Fibroblast of villous mesenchyme (primary cell): ENCODE measurements around the gene MBD3L3. TPM values are rescaled to one million over a fixed set of nuclear protein-coding genes. Genes with fewer than 3 reads are reported as not detected.
"Not testable (repeated sequence)": the region's sequence is repeated elsewhere in the genome, so short reads cannot be mapped to it uniquely, and the experiment has no call there.

Experiments used
- DNase-seq: peaks from one replicate; pipeline ENCODE4 v3.0.0-alpha.2; 2010; ENCODE audit warnings: low read depth
- H3K4me3 ChIP-seq: 2 replicates; pipeline ENCODE4 v1.5.1; 2011; ENCODE audit warnings: low read depth, mild to moderate bottlenecking, low read length
- total RNA-seq: library from RNA; depleted of rRNA; stranded (reverse); fragments of >200 nt; gene quantifications from 2 replicates; pipeline ENCODE4 v1.2.3, GENCODE V29; 2012
- TF ChIP-seq, protein P1 (sequence below): IDR thresholded peaks from 2 replicates; pipeline ENCODE4 v1.5.1; 2012; ENCODE audit warnings: low read depth, mild to moderate bottlenecking, low read length; ENCODE audit not compliant: insufficient read depth

The MBD3L3 gene
- total RNA-seq, 1 donor: not detected

DNA sequence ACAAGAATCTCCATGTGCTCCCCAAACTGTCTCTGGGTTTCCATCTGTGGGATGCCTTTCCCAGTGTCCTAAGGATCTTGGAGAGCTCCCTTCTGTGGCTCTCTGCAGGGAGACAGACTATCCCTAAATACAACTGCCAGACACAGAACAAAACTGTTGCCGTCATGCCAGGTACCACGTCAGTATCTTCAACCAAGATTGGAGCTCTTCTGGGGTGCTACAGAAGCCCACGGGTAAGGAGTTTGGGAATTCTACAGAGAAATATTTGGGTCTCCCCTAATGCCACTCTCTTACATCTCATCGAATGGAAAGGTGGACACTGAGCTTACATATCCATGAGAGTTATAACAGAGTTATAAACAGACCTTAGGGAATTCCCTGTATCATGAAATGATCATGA, 4.9 kb upstream of the MBD3L3 start:
- no peak overlapping the region for H3K4me3 ChIP-seq
- no peak for DNase-seq
- TF ChIP-seq, protein P1, sequence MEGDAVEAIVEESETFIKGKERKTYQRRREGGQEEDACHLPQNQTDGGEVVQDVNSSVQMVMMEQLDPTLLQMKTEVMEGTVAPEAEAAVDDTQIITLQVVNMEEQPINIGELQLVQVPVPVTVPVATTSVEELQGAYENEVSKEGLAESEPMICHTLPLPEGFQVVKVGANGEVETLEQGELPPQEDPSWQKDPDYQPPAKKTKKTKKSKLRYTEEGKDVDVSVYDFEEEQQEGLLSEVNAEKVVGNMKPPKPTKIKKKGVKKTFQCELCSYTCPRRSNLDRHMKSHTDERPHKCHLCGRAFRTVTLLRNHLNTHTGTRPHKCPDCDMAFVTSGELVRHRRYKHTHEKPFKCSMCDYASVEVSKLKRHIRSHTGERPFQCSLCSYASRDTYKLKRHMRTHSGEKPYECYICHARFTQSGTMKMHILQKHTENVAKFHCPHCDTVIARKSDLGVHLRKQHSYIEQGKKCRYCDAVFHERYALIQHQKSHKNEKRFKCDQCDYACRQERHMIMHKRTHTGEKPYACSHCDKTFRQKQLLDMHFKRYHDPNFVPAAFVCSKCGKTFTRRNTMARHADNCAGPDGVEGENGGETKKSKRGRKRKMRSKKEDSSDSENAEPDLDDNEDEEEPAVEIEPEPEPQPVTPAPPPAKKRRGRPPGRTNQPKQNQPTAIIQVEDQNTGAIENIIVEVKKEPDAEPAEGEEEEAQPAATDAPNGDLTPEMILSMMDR: no peak

- not testable (repeated sequence) for H3K4me3 ChIP-seq, DNase-seq
Observed at GRCh38 chr19:7059977-7060376, 1.5 kb upstream of the MBD3L3 start.

DNA sequence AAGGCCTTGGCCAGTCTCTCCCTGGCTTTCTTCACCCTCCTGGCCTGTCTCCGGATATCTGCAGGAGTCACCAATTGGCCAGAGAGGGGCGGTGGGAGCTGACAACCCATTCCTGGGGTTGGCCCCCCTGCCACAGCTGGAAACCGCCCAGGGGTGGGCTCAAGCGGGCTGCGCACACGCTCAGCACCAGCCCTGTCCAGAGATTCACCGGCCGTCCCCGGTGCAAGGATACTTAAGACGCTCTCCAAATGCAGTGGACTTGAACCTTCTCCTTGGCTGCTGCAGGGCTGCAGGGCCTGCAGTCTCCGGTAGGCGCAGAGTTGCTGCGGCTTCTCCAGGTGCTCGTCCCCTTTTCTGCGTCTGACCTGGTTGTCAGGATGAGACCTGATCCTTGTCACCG, 2.1 kb downstream of the MBD3L3 start:
- not testable (repeated sequence) for H3K4me3 ChIP-seq, DNase-seq

DNA sequence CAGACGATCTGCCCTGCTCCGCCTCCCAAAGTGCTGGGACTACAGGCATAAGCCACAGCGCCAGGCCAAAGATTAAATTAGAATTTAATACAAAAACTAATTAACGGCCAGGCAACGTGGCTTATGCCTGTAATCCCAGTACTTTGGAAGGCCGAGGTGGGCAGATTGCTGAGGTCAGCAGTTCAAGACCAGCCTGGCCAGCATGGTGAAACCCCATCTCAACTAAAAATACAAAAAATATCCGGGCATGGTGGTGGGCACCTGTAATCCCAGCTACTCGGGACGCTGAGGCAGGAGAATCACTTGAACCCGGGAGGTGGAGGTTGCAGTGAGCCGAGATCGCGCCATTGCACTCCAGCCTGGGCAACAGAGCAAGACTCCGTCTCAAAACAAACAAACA, 2.8 kb downstream of the MBD3L3 start:
- H3K4me3 ChIP-seq, DNase-seq: not testable (repeated sequence)

DNA sequence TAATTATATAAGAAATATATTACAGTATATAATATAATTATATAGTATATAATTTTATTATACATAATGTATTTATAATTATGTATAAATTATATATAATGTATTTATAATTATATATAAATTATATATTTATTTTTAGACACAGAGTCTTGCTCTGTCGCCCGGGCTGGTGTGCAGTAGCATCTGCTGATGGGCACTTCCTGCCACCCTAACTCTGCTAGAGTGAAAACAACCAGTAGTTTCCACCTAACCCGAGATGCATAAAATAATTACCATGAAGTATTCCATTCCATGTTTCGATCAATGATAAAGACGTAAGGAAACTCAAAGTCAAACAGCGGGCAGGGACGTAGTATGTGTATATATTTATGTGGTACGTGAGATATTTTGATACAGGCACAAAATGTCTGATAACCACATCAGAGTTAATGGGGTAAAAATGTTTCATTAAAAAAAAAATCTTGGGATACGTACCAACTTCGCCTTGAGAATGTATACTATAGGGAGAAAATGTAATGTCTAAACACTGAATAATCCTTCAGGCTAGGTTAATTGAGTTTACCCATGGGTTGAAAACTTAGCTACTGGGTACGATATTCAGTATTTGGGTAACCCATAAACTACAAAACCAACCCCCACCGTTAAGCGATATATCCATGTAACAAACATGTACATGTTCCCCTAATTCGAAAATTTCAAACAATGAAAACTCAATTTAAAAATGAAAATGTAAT, 3.7 kb downstream of the MBD3L3 start:
- H3K4me3 ChIP-seq, DNase-seq: not testable (repeated sequence)

GRCh38 chr19:7052896-7053295, 5.6 kb downstream of the MBD3L3 start:
- not testable (repeated sequence) for H3K4me3 ChIP-seq, DNase-seq

DNA sequence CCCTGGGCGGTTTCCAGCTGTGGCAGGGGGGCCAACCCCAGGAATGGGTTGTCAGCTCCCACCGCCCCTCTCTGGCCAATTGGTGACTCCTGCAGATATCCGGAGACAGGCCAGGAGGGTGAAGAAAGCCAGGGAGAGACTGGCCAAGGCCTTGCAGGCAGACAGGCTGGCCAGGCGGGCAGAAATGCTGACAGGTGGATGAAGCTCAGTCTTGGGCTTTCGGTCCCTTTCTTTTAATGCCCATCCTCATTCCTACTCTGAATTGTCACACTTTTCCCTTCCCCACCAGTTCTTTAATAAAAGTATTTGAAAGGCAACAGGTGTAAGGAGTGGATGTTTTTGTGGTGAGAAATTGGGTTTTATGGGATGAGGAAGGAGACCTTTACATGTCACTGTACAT, 7.1 kb downstream of the MBD3L3 start:
- DNase-seq: not testable (repeated sequence)

GRCh38 chr19:7049021-7049420, 9.5 kb downstream of the MBD3L3 start, which contains the start of gene MBD3L2:
Gene MBD3L2, plus strand, starts transcription at chr19:7049321. Its CDS starts 53 bp downstream, at chr19:7049374.
- DNase-seq, H3K4me3 ChIP-seq: not testable (repeated sequence)

More for the DNA sequence above, 7.1 kb downstream of the MBD3L3 start:
- not testable (repeated sequence) for H3K4me3 ChIP-seq

GRCh38 chr19:7041563-7041962, 16.9 kb downstream of the MBD3L3 start:
- not testable (repeated sequence) for H3K4me3 ChIP-seq, DNase-seq

DNA sequence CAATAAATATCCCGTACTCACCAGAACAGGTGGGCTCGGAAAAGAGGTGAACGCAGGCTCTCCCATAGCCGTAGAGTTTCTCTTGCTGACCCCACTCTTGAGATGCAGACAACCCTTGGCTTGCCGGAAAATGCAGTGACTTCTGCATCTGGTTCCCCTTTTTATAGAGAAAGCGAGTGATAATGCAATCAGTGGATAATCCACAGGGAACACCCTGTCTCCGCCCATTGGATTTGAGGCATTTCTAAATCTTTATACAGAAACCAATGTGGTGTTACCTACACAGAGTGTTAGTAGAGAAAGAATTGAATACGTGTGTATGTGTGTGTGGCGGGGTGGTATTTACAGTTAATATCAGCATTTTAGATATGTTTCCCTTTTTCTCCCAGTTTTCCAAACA, 18.4 kb downstream of the MBD3L3 start, which contains the start of gene MBD3L4:
Gene MBD3L4, minus strand, starts transcription at position 101 of the 400 bp plus-strand sequence. Its CDS starts 35 bp downstream, at position 66.
- not testable (repeated sequence) for H3K4me3 ChIP-seq, DNase-seq

- not testable (repeated sequence) for DNase-seq
Observed at GRCh38 chr19:7030278-7030677, 28.2 kb downstream of the MBD3L3 start, which contains the start of gene MBD3L5. Gene MBD3L5, plus strand, starts transcription at chr19:7030578. Its CDS starts 34 bp downstream, at chr19:7030612.

DNA sequence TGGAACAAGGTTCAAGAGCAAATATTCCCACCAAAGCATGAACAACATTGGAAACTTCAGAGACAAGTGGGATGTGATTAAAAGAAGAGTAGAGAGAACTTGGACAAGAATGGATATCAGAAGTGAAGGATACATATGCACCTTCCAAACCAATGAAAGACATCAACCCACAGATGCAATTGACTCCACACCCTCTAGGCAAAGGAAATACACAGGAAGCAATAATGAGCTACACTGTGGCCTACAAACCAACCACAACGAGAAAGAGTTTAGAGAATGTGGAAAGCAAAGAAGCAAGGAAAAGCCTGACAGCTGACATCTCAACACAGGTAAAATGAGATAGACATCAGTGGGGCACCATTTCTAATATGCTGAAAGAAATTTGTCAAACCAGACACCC, 29.7 kb downstream of the MBD3L3 start:
- not testable (repeated sequence) for H3K4me3 ChIP-seq, DNase-seq

More at GRCh38 chr19:7030278-7030677, 28.2 kb downstream of the MBD3L3 start, which contains the start of gene MBD3L5:
- not testable (repeated sequence) for H3K4me3 ChIP-seq

GRCh38 chr19:7021331-7021730, 37.1 kb downstream of the MBD3L3 start, which contains the start of gene MBD3L2B:
Gene MBD3L2B, minus strand, starts transcription at chr19:7021431. Its CDS starts 34 bp downstream, at chr19:7021397.
- DNase-seq, H3K4me3 ChIP-seq: not testable (repeated sequence)
